Measurements from ENCODE around the gene SRD5A1.

- TF ChIP-seq, protein P1, sequence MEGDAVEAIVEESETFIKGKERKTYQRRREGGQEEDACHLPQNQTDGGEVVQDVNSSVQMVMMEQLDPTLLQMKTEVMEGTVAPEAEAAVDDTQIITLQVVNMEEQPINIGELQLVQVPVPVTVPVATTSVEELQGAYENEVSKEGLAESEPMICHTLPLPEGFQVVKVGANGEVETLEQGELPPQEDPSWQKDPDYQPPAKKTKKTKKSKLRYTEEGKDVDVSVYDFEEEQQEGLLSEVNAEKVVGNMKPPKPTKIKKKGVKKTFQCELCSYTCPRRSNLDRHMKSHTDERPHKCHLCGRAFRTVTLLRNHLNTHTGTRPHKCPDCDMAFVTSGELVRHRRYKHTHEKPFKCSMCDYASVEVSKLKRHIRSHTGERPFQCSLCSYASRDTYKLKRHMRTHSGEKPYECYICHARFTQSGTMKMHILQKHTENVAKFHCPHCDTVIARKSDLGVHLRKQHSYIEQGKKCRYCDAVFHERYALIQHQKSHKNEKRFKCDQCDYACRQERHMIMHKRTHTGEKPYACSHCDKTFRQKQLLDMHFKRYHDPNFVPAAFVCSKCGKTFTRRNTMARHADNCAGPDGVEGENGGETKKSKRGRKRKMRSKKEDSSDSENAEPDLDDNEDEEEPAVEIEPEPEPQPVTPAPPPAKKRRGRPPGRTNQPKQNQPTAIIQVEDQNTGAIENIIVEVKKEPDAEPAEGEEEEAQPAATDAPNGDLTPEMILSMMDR (IDR thresholded peaks at IDR 0.05; ENCODE audit: low read depth, low read length): no peak
- TF ChIP-seq, protein P2, sequence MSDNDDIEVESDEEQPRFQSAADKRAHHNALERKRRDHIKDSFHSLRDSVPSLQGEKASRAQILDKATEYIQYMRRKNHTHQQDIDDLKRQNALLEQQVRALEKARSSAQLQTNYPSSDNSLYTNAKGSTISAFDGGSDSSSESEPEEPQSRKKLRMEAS (IDR thresholded peaks at IDR 0.05; ENCODE audit: low read depth, low read length): no peak
- TF ChIP-seq POLR2A (IDR thresholded peaks at IDR 0.05; ENCODE audit: extremely low read depth, insufficient read length) (no peak), MYC (IDR thresholded peaks at IDR 0.05; ENCODE audit: low read depth, low read length) (no peak)
Observed at GRCh38 chr5:6717687-6718086, 84.4 kb downstream of the SRD5A1 start.
